K562 (cell line): Measurements from ENCODE around the gene GABRD. TPM values are rescaled to one million over a fixed set of nuclear protein-coding genes. Genes with fewer than 3 reads are reported as not detected.
A peak's percentile ranks its signal among the peaks of the same experiment; 100 is the strongest.

Experiments
- ATAC-seq: fragments of 200-7000 bp; cut with Tn5 transposase; 3 replicates; pipeline ENCODE4 v1.9.1; 2020; ENCODE audit warnings: moderate library complexity
- BruUV-seq: library from RNA; stranded (reverse); fragments of 400-500 nt; replicated peaks from 2 replicates; lab custom pipeline; 2021; lab: Mats Ljungman, UMichigan
- CTCF ChIA-PET: fragments of 300-600 bp; formaldehyde crosslinking; extraction: SDS; loops from one replicate; lab custom pipeline; 2021; ENCODE audit warnings: low intra/inter-chr PET ratio; lab: Yijun Ruan, JAX
- POLR2A ChIA-PET: fragments of 300-600, 350-650 bp; sonication (Branson Sonifier 250); formaldehyde crosslinking; extraction: SDS; loops from one replicate; lab custom pipeline; 2021; ENCODE audit warnings: antibody characterized with exemption, inconsistent platforms; lab: Yijun Ruan, JAX
- DNase-seq, 4 experiments: peaks; one replicate each; pipeline versions ENCODE4 v3.0.0 to v3.0.0-alpha.2; 2011 to 2018; ENCODE audit warnings: low spot score in 3 of 4, mixed read lengths in 3 of 4; ENCODE audit errors: extremely low read depth in 1 of 4
- FAIRE-seq: peaks from 2 replicates; lab custom pipeline; 2011; peaks lifted over from hg19 to GRCh38; lab: Jason Lieb, UNC
- H2AFZ ChIP-seq: 2 replicates; pipeline ENCODE4 v1.6.0; 2011; ENCODE audit warnings: low read depth, low read length, control low read depth, inconsistent platforms
- H3K27ac ChIP-seq: fragments of 200-600 bp; 3 replicates; pipeline ENCODE4 v1.8.0; 2011; ENCODE audit warnings: low read depth, mild to moderate bottlenecking, control low read depth, inconsistent platforms, low read length, moderate library complexity, mixed read lengths; ENCODE audit errors: extremely low read depth
- H3K27me3 ChIP-seq, 2 experiments: fragments of 300-600 bp in 1 of 2; 2 replicates in 1 of 2; 3 replicates in 1 of 2; pipeline versions ENCODE4 v1.6.0 to v1.8.0; 2011; ENCODE audit warnings: inconsistent platforms in 2 of 2, low read length in 2 of 2, mild to moderate bottlenecking in 1 of 2, mixed read lengths in 1 of 2, moderate library complexity in 1 of 2; ENCODE audit not compliant: control insufficient read depth in 2 of 2, insufficient read depth in 2 of 2
- H3K36me3 ChIP-seq: fragments of 300-600 bp; 3 replicates; pipeline ENCODE4 v1.8.0; 2011; ENCODE audit warnings: mild to moderate bottlenecking, low read length, inconsistent platforms; ENCODE audit not compliant: control insufficient read depth, insufficient read depth
- H3K4me1 ChIP-seq, 2 experiments: fragments of 200-600 bp in 1 of 2; replicated peaks in 1 of 2; 2 replicates in 1 of 2; 3 replicates in 1 of 2; pipeline versions ENCODE4 v1.5.1 to v1.8.0; 2011; ENCODE audit warnings: inconsistent platforms in 2 of 2, low read length in 2 of 2, mild to moderate bottlenecking in 1 of 2, mixed read lengths in 1 of 2, moderate library complexity in 1 of 2; ENCODE audit not compliant: control insufficient read depth in 2 of 2, insufficient read depth in 2 of 2
- H3K4me2 ChIP-seq: 2 replicates; pipeline ENCODE4 v1.6.1; 2011; ENCODE audit warnings: low read length, control low read depth, inconsistent platforms, mixed read lengths; ENCODE audit not compliant: insufficient read depth
- H3K4me3 ChIP-seq: fragments of 200-600 bp; sonication (generic), shearing (Covaris generic); 2 replicates; pipeline ENCODE4 v1.5.1; 2016; ENCODE audit warnings: control low read depth, inconsistent platforms
- H3K79me2 ChIP-seq: fragments of 200-600 bp; 3 replicates; pipeline ENCODE4 v1.8.0; 2011; ENCODE audit warnings: low read length, inconsistent platforms; ENCODE audit not compliant: control insufficient read depth, insufficient read depth
- H3K9ac ChIP-seq, 2 experiments: 2 replicates each; pipeline versions ENCODE4 v1.6.0 to v1.6.1; 2011; ENCODE audit warnings: low read depth in 2 of 2, low read length in 2 of 2, control low read depth in 1 of 2, inconsistent platforms in 1 of 2, mild to moderate bottlenecking in 1 of 2, mixed read lengths in 1 of 2; ENCODE audit not compliant: insufficient read depth in 1 of 2
- H3K9me1 ChIP-seq: one replicate; pipeline ENCODE4 v1.6.0; 2011; ENCODE audit warnings: inconsistent platforms, mild to moderate bottlenecking, low read length, moderate library complexity; ENCODE audit not compliant: control insufficient read depth, insufficient read depth
- H3K9me3 ChIP-seq: replicated peaks from 2 replicates; pipeline ENCODE4 v1.5.1; 2011; ENCODE audit warnings: low read depth, low read length, inconsistent platforms; ENCODE audit not compliant: control insufficient read depth, insufficient read depth
- H4K20me1 ChIP-seq: replicated peaks from 2 replicates; pipeline ENCODE4 v1.6.1; 2011; ENCODE audit warnings: low read length, inconsistent platforms, mixed read lengths; ENCODE audit not compliant: control insufficient read depth, insufficient read depth
- ASH1L ChIP-seq: fragments of 450-650 bp; IDR thresholded peaks from 2 replicates; pipeline ENCODE4 v1.6.1; 2018; ENCODE audit warnings: borderline replicate concordance, mild to moderate bottlenecking, low read depth; ENCODE audit not compliant: partially characterized antibody
- BCL6 ChIP-seq: fragments of 250-450 bp; sonication (Bioruptor Pico); IDR thresholded peaks from 2 replicates; pipeline ENCODE4 v1.4.0; 2020
- C11orf30 ChIP-seq: fragments of 450-650 bp; IDR thresholded peaks from 2 replicates; pipeline ENCODE4 v1.6.1; 2016; ENCODE audit warnings: low read depth, mild to moderate bottlenecking
- CAMTA2 ChIP-seq: fragments of 250-450 bp; sonication (Bioruptor Pico); conservative IDR thresholded peaks from 2 replicates; pipeline ENCODE4 v1.5.1; 2022
- CC2D1A ChIP-seq: fragments of 450-650 bp; IDR thresholded peaks from 2 replicates; pipeline ENCODE4 v1.6.1; 2017; ENCODE audit warnings: mild to moderate bottlenecking
- DDX20 ChIP-seq: fragments of 450-650 bp; IDR thresholded peaks from 2 replicates; pipeline ENCODE4 v1.6.1; 2016; ENCODE audit warnings: missing genetic modification characterization, low read depth, mild to moderate bottlenecking, missing compliant biosample characterization, moderate library complexity
- MCM2 ChIP-seq: fragments of 450-650 bp; IDR thresholded peaks from 2 replicates; pipeline ENCODE4 v1.6.1; 2017; ENCODE audit warnings: low read depth, mild to moderate bottlenecking
- PCBP1 ChIP-seq: fragments of 200-400 bp; formaldehyde crosslinking; IDR thresholded peaks from 2 replicates; pipeline ENCODE4 v1.6.1; 2018; ENCODE audit warnings: mild to moderate bottlenecking, low read depth, low read length; ENCODE audit not compliant: poor library complexity, severe bottlenecking
- PHF20 ChIP-seq: fragments of 450-650 bp; IDR thresholded peaks from 2 replicates; pipeline ENCODE4 v1.6.1; 2018; ENCODE audit not compliant: partially characterized antibody
- RREB1 ChIP-seq: fragments of 250-450 bp; sonication (Bioruptor Pico); IDR thresholded peaks from 2 replicates; pipeline ENCODE4 v1.4.0; 2020
- SRF ChIP-seq, 2 experiments: fragments of 250-450, 450-650 bp in 1 of 2; sonication (Bioruptor Pico) in 1 of 2; sonication (generic) in 1 of 2; formaldehyde crosslinking; IDR thresholded peaks; 2 replicates each; pipeline versions ENCODE4 v1.5.0 to v1.5.1; 2020 to 2022; ENCODE audit warnings: mild to moderate bottlenecking in 1 of 2, missing genetic modification reagents in 1 of 2
- STAT5A ChIP-seq: IDR thresholded peaks from 2 replicates; pipeline ENCODE4 v1.6.1; 2012; ENCODE audit warnings: low read length, inconsistent platforms, borderline replicate concordance
- TBL1XR1 ChIP-seq, 2 experiments: IDR thresholded peaks; 2 replicates each; pipeline ENCODE4 v1.6.1; 2012; ENCODE audit warnings: improper control_type of control experiment in 2 of 2, low read length in 2 of 2, mild to moderate bottlenecking in 1 of 2
- TCF15 ChIP-seq: fragments of 250-450 bp; sonication (Bioruptor Pico); IDR thresholded peaks from 2 replicates; pipeline ENCODE4 v1.8.0; 2022; ENCODE audit warnings: moderate library complexity, mild to moderate bottlenecking, inconsistent platforms
- TEAD2 ChIP-seq: fragments of 450-650 bp; IDR thresholded peaks from 2 replicates; pipeline ENCODE4 v1.6.1; 2016; ENCODE audit warnings: missing genetic modification characterization, control low read depth, missing compliant biosample characterization
- ZNF431 ChIP-seq: sonication (generic); formaldehyde crosslinking; IDR thresholded peaks from 2 replicates; pipeline ENCODE4 v1.8.0; 2022; ENCODE audit warnings: mild to moderate bottlenecking, missing genetic modification reagents
- WGBS: fragments of 100-300 bp; shearing (Covaris generic); methylation state at CpG from one replicate; pipeline ENCODE4 v1.1.6; 2016; ENCODE audit warnings: low coverage, mixed read lengths; ENCODE audit not compliant: insufficient coverage; ENCODE audit errors: missing lambda C conversion rate; 5-methylcytosine and 5-hydroxymethylcytosine counted together
- in situ Hi-C: fragments of 300-500 bp; cut with MboI; formaldehyde crosslinking; loops from 4 replicates; pipeline ENCODE4 v1.15.0; 2018; ENCODE audit warnings: inconsistent platforms, mixed read lengths
- intact Hi-C: fragments of 100-400 bp; cut with micrococcal nuclease; formaldehyde crosslinking; loops from 2 replicates; pipeline ENCODE4 v1.14.2; 2022
- polyA plus RNA-seq, 8 experiments: library from polyadenylated mRNA; depleted of rRNA in 4 of 8; stranded (reverse) in 5 of 8; unstranded in 3 of 8; fragments of >200 nt; fragmentation: Nextera tagmentation in 2 of 8; fragmentation: Illumina TruSeq in 1 of 8; extraction: Ambion mirVana in 2 of 8; extraction: Trizol in 1 of 8; gene quantifications; 2 replicates each; pipeline versions ENCODE4 v1.2.1 to v1.2.3, GENCODE V29; 2011 to 2014; ENCODE audit warnings: inconsistent platforms in 1 of 8, missing spikeins in 1 of 8
- total RNA-seq, 7 experiments: library from RNA; depleted of rRNA in 6 of 7; stranded (reverse); fragments of >200 nt in 6 of 7; fragmentation: Illumina TruSeq in 2 of 7; extraction: Trizol in 2 of 7; gene quantifications; 2 replicates each; pipeline versions ENCODE4 v1.2.1 to v1.2.3, GENCODE V29; 2011 to 2021; ENCODE audit warnings: low replicate concordance in 1 of 7

GABRD gene
- total and polyA plus RNA-seq, 9 of the 15 experiments (the other 6 are each of a cell fraction or from before 2014, with no cell fraction given) = 0.07 TPM; not detected in 8

GRCh38 chr1:1988061-1988945 is 30.8 kb upstream of the GABRD start:
- CTCF ChIA-PET = no interaction called here
- TF ChIP-seq PCBP1 (peak; percentile 58), ASH1L (no peak), CC2D1A (no peak), MCM2 (no peak), RREB1 (no peak), PHF20 (no peak), TCF15 (CRISPR knock-in tag) (no peak), TBL1XR1 (IDR thresholded peaks at IDR 0.05; ENCODE audit: low read length in 2 of 2) (no peak), CAMTA2 (no peak), C11orf30 (no peak), BCL6 (no peak), TEAD2 (tag) (no peak), SRF (CRISPR knock-in tag; IDR thresholded peaks at IDR 0.05) (no peak), STAT5A (no peak), DDX20 (tag) (no peak), ZNF431 (CRISPR knock-in tag) (no peak)

More at GRCh38 chr1:1988061-1988945, 30.8 kb upstream of the GABRD start:
- ATAC-seq (no peak), DNase-seq (no peak), FAIRE-seq (no peak)
- 11% methylated on average over 27 of the region's 29 CpGs for WGBS
- Histone ChIP-seq H3K27me3 (peaks cover 41 to 72% of the 10 kb centered on the region in 2 experiments; a peak in 4 of 5 replicates), H3K4me3 (no peak overlapping the region), H3K9me1 (no peaks in the 10 kb centered on the region), H3K27ac (no peak overlapping the region), H3K4me1 (peaks cover 19 to 40% of the 10 kb centered on the region in 2 experiments; a peak in 4 of 5 replicates), H3K79me2 (no peaks in the 10 kb centered on the region), H3K4me2 (no peak overlapping the region), H3K36me3 (no peaks in the 10 kb centered on the region), H3K9me3 (no peaks in the 10 kb centered on the region), H2AFZ (no peak overlapping the region), H3K9ac (no peak overlapping the region), H4K20me1 (no peaks in the 10 kb centered on the region)
- no TSS peak for BruUV-seq
- in situ Hi-C loops = no loop called here
- intact Hi-C loops = no loop called here
- POLR2A ChIA-PET = interaction anchor here (0.6 to 2.9 kb wide), 4 partner anchors 11 to 380 kb away, joined by 3 to 11 read pairs (median 3); no protein-coding TSS in a partner anchor
